GM12878 (cell line): Measurements from ENCODE around the gene CARM1.

Source experiments
- CBFB ChIP-seq: IDR thresholded peaks from 2 replicates; pipeline ENCODE4 v1.6.1; 2016; ENCODE audit warnings: antibody characterized with exemption, low read depth
- CHD2 ChIP-seq: IDR thresholded peaks from 2 replicates; pipeline ENCODE4 v1.6.1; 2011; ENCODE audit warnings: low read depth, low read length, improper control_type of control experiment, borderline replicate concordance
- LARP7 ChIP-seq: fragments of 450-650 bp; IDR thresholded peaks from 2 replicates; pipeline ENCODE4 v1.6.1; 2017; ENCODE audit warnings: mild to moderate bottlenecking
- MXI1 ChIP-seq: fragments of 150-350 bp; IDR thresholded peaks from 2 replicates; pipeline ENCODE4 v1.6.1; 2011; ENCODE audit warnings: low read depth, mild to moderate bottlenecking, inconsistent platforms, low read length, improper control_type of control experiment
- NBN ChIP-seq: fragments of 450-650 bp; IDR thresholded peaks from 2 replicates; pipeline ENCODE4 v1.6.1; 2016
- NFYB ChIP-seq: IDR thresholded peaks from 2 replicates; pipeline ENCODE4 v1.6.1; 2011; ENCODE audit warnings: low read depth, mild to moderate bottlenecking, low read length, improper control_type of control experiment, moderate library complexity; ENCODE audit not compliant: insufficient read depth
- RELA ChIP-seq: fragments of 450-650 bp; IDR thresholded peaks from 2 replicates; pipeline ENCODE4 v1.8.0; 2014; ENCODE audit warnings: borderline replicate concordance; ENCODE audit not compliant: partially characterized antibody
- SIX5 ChIP-seq: IDR thresholded peaks from 2 replicates; pipeline ENCODE4 v1.6.1; 2011; ENCODE audit warnings: mild to moderate bottlenecking, low read depth, low read length, moderate library complexity; ENCODE audit not compliant: severe bottlenecking
- STAT1 ChIP-seq: fragments of 450-650 bp; conservative IDR thresholded peaks from 2 replicates; pipeline ENCODE4 v1.6.1; 2014; ENCODE audit warnings: antibody characterized with exemption, mild to moderate bottlenecking
- TF ChIP-seq, protein P1 (sequence below), 3 experiments: IDR thresholded peaks in 2 of 3; conservative IDR thresholded peaks in 1 of 3; 2 replicates each; pipeline ENCODE4 v1.5.1; 2011; ENCODE audit warnings: low read depth in 3 of 3, low read length in 3 of 3, mild to moderate bottlenecking in 3 of 3, control low read depth in 2 of 3, moderate library complexity in 2 of 3, inconsistent platforms in 1 of 3, mixed read lengths in 1 of 3; ENCODE audit not compliant: control insufficient read depth in 2 of 3, insufficient read depth in 1 of 3; ENCODE audit errors: extremely low read depth in 1 of 3
- TF ChIP-seq, protein P2 (sequence below): fragments of 450-650 bp; IDR thresholded peaks from 2 replicates; pipeline ENCODE4 v1.6.1; 2016; ENCODE audit warnings: mild to moderate bottlenecking, moderate library complexity, borderline replicate concordance

DNA sequence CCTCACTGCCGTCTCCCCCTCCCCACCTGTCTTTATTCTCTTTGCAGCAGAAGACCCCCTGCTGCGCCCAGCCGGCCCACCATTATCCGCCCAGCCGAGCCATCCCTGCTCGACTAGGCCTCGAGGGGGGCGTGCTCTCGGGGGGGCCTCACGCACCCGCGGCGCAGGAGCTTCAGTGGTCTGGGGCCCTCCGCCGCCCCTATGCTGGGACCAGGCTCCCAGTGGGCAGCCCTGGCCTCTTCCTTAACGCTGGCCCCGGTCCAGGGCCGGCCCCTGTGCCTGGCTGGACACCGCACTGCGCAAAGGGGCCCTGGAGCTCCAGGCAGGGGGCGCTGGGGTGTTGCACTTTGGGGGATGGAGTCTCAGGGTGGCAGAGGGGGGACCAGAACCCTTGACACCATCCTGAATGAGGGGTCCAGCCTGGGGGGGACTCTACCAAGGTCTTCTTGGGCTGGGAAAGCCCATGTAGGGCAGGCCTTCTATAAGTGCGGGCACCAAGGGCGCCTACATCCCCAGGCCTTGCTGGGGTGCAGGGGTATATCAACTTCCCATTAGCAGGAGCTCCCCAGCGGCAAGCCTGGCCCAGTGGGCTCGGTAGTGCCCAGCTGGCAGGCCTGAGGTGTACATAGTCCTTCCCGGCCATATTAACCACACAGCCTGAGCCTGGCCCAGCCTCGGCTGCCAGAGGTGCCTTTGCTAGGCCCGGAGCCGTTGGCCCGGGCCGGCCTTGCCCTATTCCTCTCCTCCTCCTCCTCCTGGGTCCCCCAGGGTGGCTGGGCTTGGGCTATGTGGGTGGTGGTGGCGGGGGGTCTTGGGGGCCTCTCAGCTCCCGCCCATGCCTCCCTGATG, 40.2 kb upstream of the CARM1 start:
- no peak for TF ChIP-seq CHD2
- TF ChIP-seq NFYB = no peak
- TF ChIP-seq LARP7 = no peak
- TF ChIP-seq CBFB = no peak
- no peak for TF ChIP-seq SIX5
- TF ChIP-seq, protein P1, sequence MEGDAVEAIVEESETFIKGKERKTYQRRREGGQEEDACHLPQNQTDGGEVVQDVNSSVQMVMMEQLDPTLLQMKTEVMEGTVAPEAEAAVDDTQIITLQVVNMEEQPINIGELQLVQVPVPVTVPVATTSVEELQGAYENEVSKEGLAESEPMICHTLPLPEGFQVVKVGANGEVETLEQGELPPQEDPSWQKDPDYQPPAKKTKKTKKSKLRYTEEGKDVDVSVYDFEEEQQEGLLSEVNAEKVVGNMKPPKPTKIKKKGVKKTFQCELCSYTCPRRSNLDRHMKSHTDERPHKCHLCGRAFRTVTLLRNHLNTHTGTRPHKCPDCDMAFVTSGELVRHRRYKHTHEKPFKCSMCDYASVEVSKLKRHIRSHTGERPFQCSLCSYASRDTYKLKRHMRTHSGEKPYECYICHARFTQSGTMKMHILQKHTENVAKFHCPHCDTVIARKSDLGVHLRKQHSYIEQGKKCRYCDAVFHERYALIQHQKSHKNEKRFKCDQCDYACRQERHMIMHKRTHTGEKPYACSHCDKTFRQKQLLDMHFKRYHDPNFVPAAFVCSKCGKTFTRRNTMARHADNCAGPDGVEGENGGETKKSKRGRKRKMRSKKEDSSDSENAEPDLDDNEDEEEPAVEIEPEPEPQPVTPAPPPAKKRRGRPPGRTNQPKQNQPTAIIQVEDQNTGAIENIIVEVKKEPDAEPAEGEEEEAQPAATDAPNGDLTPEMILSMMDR (IDR thresholded peaks at IDR 0.05 in 2 of 3, conservative IDR thresholded peaks at IDR 0.05 in 1 of 3; ENCODE audit: control insufficient read depth in 2 of 3, extremely low read depth in 1 of 3, insufficient read depth in 1 of 3, low read depth in 3 of 3, low read length in 3 of 3) = no peak
- TF ChIP-seq MXI1 = no peak
- TF ChIP-seq NBN = no peak
- TF ChIP-seq STAT1 = no peak
- TF ChIP-seq, protein P2, sequence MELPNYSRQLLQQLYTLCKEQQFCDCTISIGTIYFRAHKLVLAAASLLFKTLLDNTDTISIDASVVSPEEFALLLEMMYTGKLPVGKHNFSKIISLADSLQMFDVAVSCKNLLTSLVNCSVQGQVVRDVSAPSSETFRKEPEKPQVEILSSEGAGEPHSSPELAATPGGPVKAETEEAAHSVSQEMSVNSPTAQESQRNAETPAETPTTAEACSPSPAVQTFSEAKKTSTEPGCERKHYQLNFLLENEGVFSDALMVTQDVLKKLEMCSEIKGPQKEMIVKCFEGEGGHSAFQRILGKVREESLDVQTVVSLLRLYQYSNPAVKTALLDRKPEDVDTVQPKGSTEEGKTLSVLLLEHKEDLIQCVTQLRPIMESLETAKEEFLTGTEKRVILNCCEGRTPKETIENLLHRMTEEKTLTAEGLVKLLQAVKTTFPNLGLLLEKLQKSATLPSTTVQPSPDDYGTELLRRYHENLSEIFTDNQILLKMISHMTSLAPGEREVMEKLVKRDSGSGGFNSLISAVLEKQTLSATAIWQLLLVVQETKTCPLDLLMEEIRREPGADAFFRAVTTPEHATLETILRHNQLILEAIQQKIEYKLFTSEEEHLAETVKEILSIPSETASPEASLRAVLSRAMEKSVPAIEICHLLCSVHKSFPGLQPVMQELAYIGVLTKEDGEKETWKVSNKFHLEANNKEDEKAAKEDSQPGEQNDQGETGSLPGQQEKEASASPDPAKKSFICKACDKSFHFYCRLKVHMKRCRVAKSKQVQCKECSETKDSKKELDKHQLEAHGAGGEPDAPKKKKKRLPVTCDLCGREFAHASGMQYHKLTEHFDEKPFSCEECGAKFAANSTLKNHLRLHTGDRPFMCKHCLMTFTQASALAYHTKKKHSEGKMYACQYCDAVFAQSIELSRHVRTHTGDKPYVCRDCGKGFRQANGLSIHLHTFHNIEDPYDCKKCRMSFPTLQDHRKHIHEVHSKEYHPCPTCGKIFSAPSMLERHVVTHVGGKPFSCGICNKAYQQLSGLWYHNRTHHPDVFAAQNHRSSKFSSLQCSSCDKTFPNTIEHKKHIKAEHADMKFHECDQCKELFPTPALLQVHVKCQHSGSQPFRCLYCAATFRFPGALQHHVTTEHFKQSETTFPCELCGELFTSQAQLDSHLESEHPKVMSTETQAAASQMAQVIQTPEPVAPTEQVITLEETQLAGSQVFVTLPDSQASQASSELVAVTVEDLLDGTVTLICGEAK = no peak
- TF ChIP-seq RELA = no peak
